Sigmoid colon (tissue), 7 donors: ENCODE results near the gene MYO3A. TPM values are rescaled to one million over a fixed set of nuclear protein-coding genes. Genes with fewer than 3 reads are reported as not detected.

Experiments used
- DNase-seq: peaks from one replicate; pipeline ENCODE4 v3.0.0-alpha.2; 2019
- H3K27ac ChIP-seq, 4 donors: fragments of 200-600 bp; sonication (generic); one replicate each; pipeline ENCODE4 v1.5.1; 2016 to 2019; ENCODE audit warnings: mild to moderate bottlenecking in 1 of 4
- H3K27me3 ChIP-seq, 3 donors: fragments of 200-600 bp; sonication (generic); one replicate each; pipeline ENCODE4 v1.5.1; 2019; ENCODE audit warnings: mild to moderate bottlenecking in 1 of 3
- H3K36me3 ChIP-seq, 4 donors: fragments of 200-600 bp; sonication (generic); one replicate each; pipeline ENCODE4 v1.5.1; 2016 to 2019
- H3K4me1 ChIP-seq, 4 donors: fragments of 200-600 bp; sonication (generic); one replicate each; pipeline ENCODE4 v1.5.1; 2017 to 2019
- H3K4me3 ChIP-seq, 4 donors: fragments of 200-600 bp; sonication (generic); one replicate each; pipeline ENCODE4 v1.5.1; 2017 to 2019; ENCODE audit warnings: mild to moderate bottlenecking in 2 of 4, moderate library complexity in 1 of 4
- H3K9me3 ChIP-seq, 4 donors: fragments of 200-600 bp in 3 of 4; sonication (generic) in 3 of 4; one replicate each; pipeline versions ENCODE4 v1.5.1 to v1.6.1; 2013 to 2019
- CTCF ChIP-seq, 4 experiments: fragments of 450-650 bp in 3 of 4; fragments of 200-600 bp in 1 of 4; IDR thresholded peaks; one replicate each; pipeline ENCODE4 v1.5.1; 2016 to 2019; ENCODE audit warnings: antibody characterized with exemption in 4 of 4, mild to moderate bottlenecking in 3 of 4, moderate library complexity in 2 of 4
- EP300 ChIP-seq, 4 donors: sonication (generic); formaldehyde crosslinking; IDR thresholded peaks; one replicate each; pipeline ENCODE4 v1.6.1; 2017; ENCODE audit warnings: antibody characterized with exemption in 4 of 4
- POLR2A ChIP-seq, 2 donors: fragments of 450-650 bp; IDR thresholded peaks; one replicate each; pipeline ENCODE4 v1.6.1; 2016; ENCODE audit warnings: antibody characterized with exemption in 2 of 2, mild to moderate bottlenecking in 2 of 2, moderate library complexity in 2 of 2
- POLR2AphosphoS5 ChIP-seq, 4 donors: sonication (generic); formaldehyde crosslinking; IDR thresholded peaks; one replicate each; pipeline ENCODE4 v1.6.1; 2017; ENCODE audit warnings: antibody characterized with exemption in 4 of 4
- WGBS, 2 donors: extraction: QIAGEN DNeasy Blood & Tissue Kit; methylation state at CpG; one replicate each; pipeline ENCODE4 v1.1.7; 2013; 5-methylcytosine and 5-hydroxymethylcytosine counted together
- intact Hi-C: fragments of 100-400 bp; cut with DNase I; formaldehyde crosslinking; loops from one replicate; pipeline ENCODE4 v1.15.1; 2023
- polyA plus RNA-seq, 3 donors: library from polyadenylated mRNA; stranded (reverse); fragments of 200-250 nt; gene quantifications; one replicate each; pipeline ENCODE4 v1.2.3, GENCODE V29; 2013
- total RNA-seq, 4 donors: library from RNA; depleted of rRNA; stranded (reverse); fragments of >200 nt; gene quantifications; one replicate each; pipeline ENCODE4 v1.1.0, GENCODE V29; 2016
- donor health status: healthy with polysubstance abuse.
- donor health status: Bipolar disorder and iron deficiency.
- donor health status: healthy.

Gene MYO3A
- total and polyA plus RNA-seq, 7 donors, result 0.33 to 0.71 (median 0.54) TPM; not detected in 4

GRCh38 chr10:26085549-26085948, 151.5 kb downstream of the MYO3A start:
- H3K27ac ChIP-seq, result no peak overlapping the region
- H3K27me3 ChIP-seq, result no peaks in the 10 kb centered on the region
- no peak for DNase-seq
- intact Hi-C loops, result no loop called here
- no peaks in the 10 kb centered on the region for H3K36me3 ChIP-seq
- no peak for TF ChIP-seq CTCF (IDR thresholded peaks at IDR 0.05)
- no peak for TF ChIP-seq POLR2AphosphoS5 (IDR thresholded peaks at IDR 0.05)
- no peak for TF ChIP-seq EP300 (IDR thresholded peaks at IDR 0.05)
- TF ChIP-seq POLR2A (IDR thresholded peaks at IDR 0.05), result no peak
- no peaks in the 10 kb centered on the region for H3K9me3 ChIP-seq
- no peaks in the 10 kb centered on the region for H3K4me1 ChIP-seq
- WGBS, 2 donors, result 85 to 93% methylated on average over 3 of the region's 3 CpGs
- no peak overlapping the region for H3K4me3 ChIP-seq

- intact Hi-C loops, result no loop called here
- Histone ChIP-seq H3K9me3 (no peaks in the 10 kb centered on the region), H3K4me1 (no peaks in the 10 kb centered on the region), H3K4me3 (no peak overlapping the region), H3K27me3 (no peaks in the 10 kb centered on the region), H3K27ac (no peak overlapping the region), H3K36me3 (no peaks in the 10 kb centered on the region)
- TF ChIP-seq POLR2A (IDR thresholded peaks at IDR 0.05) (no peak), CTCF (IDR thresholded peaks at IDR 0.05) (no peak), POLR2AphosphoS5 (IDR thresholded peaks at IDR 0.05) (no peak), EP300 (IDR thresholded peaks at IDR 0.05) (no peak)
- DNase-seq, result no peak
- WGBS, 2 donors, result 91% methylated on average over 3 of the region's 3 CpGs
Observed at GRCh38 chr10:26087666-26088065, 153.6 kb downstream of the MYO3A start.

- Histone ChIP-seq H3K9me3 (no peaks in the 10 kb centered on the region), H3K4me1 (no peaks in the 10 kb centered on the region), H3K27ac (no peak overlapping the region), H3K27me3 (no peaks in the 10 kb centered on the region), H3K36me3 (no peaks in the 10 kb centered on the region), H3K4me3 (no peak overlapping the region)
- no peak for DNase-seq
- 88 to 90% methylated on average over 5 of the region's 5 CpGs for WGBS, 2 donors
- intact Hi-C loops, result no loop called here
- no peak for TF ChIP-seq EP300 (IDR thresholded peaks at IDR 0.05)
- TF ChIP-seq POLR2AphosphoS5 (IDR thresholded peaks at IDR 0.05), result no peak
- no peak for TF ChIP-seq CTCF (IDR thresholded peaks at IDR 0.05)
- TF ChIP-seq POLR2A (IDR thresholded peaks at IDR 0.05), result no peak
Observed at GRCh38 chr10:26090026-26090425, 156.0 kb downstream of the MYO3A start.

GRCh38 chr10:26090762-26091161, 156.7 kb downstream of the MYO3A start:
- no peaks in the 10 kb centered on the region for H3K4me1 ChIP-seq
- no peak for DNase-seq
- H3K4me3 ChIP-seq, result no peak overlapping the region
- H3K9me3 ChIP-seq, result no peaks in the 10 kb centered on the region
- H3K36me3 ChIP-seq, result no peaks in the 10 kb centered on the region
- no peak overlapping the region for H3K27ac ChIP-seq
- no peak for TF ChIP-seq CTCF (IDR thresholded peaks at IDR 0.05)
- TF ChIP-seq POLR2AphosphoS5 (IDR thresholded peaks at IDR 0.05), result no peak
- no peak for TF ChIP-seq EP300 (IDR thresholded peaks at IDR 0.05)
- TF ChIP-seq POLR2A (IDR thresholded peaks at IDR 0.05), result no peak
- H3K27me3 ChIP-seq, result no peaks in the 10 kb centered on the region
- 87 to 91% methylated on average over 1 of the region's 1 CpG for WGBS, 2 donors
- intact Hi-C loops, result no loop called here

GRCh38 chr10:26093229-26093628, 159.2 kb downstream of the MYO3A start:
- Histone ChIP-seq H3K36me3 (no peaks in the 10 kb centered on the region), H3K4me1 (no peaks in the 10 kb centered on the region), H3K9me3 (no peaks in the 10 kb centered on the region), H3K4me3 (no peak overlapping the region), H3K27ac (no peak overlapping the region), H3K27me3 (no peaks in the 10 kb centered on the region)
- TF ChIP-seq POLR2A (IDR thresholded peaks at IDR 0.05), result no peak
- TF ChIP-seq CTCF (IDR thresholded peaks at IDR 0.05), result no peak
- DNase-seq, result no peak
- 38 to 58% methylated on average over 1 of the region's 1 CpG for WGBS, 2 donors
- intact Hi-C loops, result no loop called here
